HepG2 (cell line): ENCODE measurements around the gene ANK3. TPM values are rescaled to one million over a fixed set of nuclear protein-coding genes. Genes with fewer than 3 reads are reported as not detected.

Experiments
- ATAC-seq: fragments of 200-7000 bp; cut with Tn5 transposase; 3 replicates; pipeline ENCODE4 v1.9.1; 2020; ENCODE audit warnings: mild to moderate bottlenecking, moderate library complexity
- BruUV-seq: library from RNA; stranded (reverse); fragments of 400-500 nt; replicated peaks from 2 replicates; lab custom pipeline; 2021; lab: Mats Ljungman, UMichigan
- CTCF ChIA-PET: fragments of 300-600 bp; formaldehyde crosslinking; extraction: SDS; loops from one replicate; lab custom pipeline; 2021; ENCODE audit warnings: low total read pairs, inconsistent platforms, low intra/inter-chr PET ratio; lab: Yijun Ruan, JAX
- POLR2A ChIA-PET: fragments of 350-600 bp; sonication (Branson Sonifier 250); formaldehyde crosslinking; loops from one replicate; lab custom pipeline; 2020; ENCODE audit warnings: antibody characterized with exemption, inconsistent platforms; lab: Yijun Ruan, JAX
- DNase-seq: peaks from one replicate; pipeline ENCODE4 v3.0.0-alpha.2; 2015; ENCODE audit warnings: low spot score
- FAIRE-seq: peaks from 3 replicates; lab custom pipeline; 2011; peaks lifted over from hg19 to GRCh38; lab: Jason Lieb, UNC
- H2AFZ ChIP-seq: one replicate; pipeline ENCODE4 v1.6.1; 2011; ENCODE audit warnings: low read length, inconsistent platforms
- H3K27ac ChIP-seq: fragments of 300-600 bp; 3 replicates; pipeline ENCODE4 v1.8.0; 2011; ENCODE audit warnings: mixed run types, mild to moderate bottlenecking, mixed read lengths, low read length, inconsistent platforms; ENCODE audit not compliant: insufficient read depth; ENCODE audit errors: extremely low read length
- H3K27me3 ChIP-seq, 2 experiments: fragments of 200-600 bp in 1 of 2; 2 replicates in 1 of 2; 3 replicates in 1 of 2; pipeline versions ENCODE4 v1.6.0 to v1.8.0; 2011; ENCODE audit warnings: low read length in 2 of 2, mild to moderate bottlenecking in 2 of 2, moderate library complexity in 2 of 2, inconsistent platforms in 1 of 2; ENCODE audit not compliant: insufficient read depth in 2 of 2, control insufficient read depth in 1 of 2
- H3K36me3 ChIP-seq, 2 experiments: fragments of 200-600 bp in 1 of 2; replicated peaks in 1 of 2; 2 replicates in 1 of 2; 3 replicates in 1 of 2; pipeline versions ENCODE4 v1.5.1 to v1.8.0; 2011; ENCODE audit warnings: low read length in 2 of 2, inconsistent platforms in 1 of 2; ENCODE audit not compliant: insufficient read depth in 2 of 2, control insufficient read depth in 1 of 2
- H3K4me1 ChIP-seq: 2 replicates; pipeline ENCODE4 v1.5.1; 2012; ENCODE audit warnings: low read length, inconsistent platforms; ENCODE audit not compliant: insufficient read depth
- H3K4me2 ChIP-seq: 2 replicates; pipeline ENCODE4 v1.6.0; 2011; ENCODE audit warnings: low read depth, low read length, inconsistent platforms
- H3K4me3 ChIP-seq, 3 experiments: fragments of 200-600 bp in 1 of 3; sonication (generic), shearing (Covaris generic) in 1 of 3; replicated peaks in 1 of 3; 2 replicates each; pipeline ENCODE4 v1.5.1; 2011 to 2016; ENCODE audit warnings: low read length in 3 of 3, inconsistent platforms in 2 of 3, low read depth in 2 of 3, mild to moderate bottlenecking in 2 of 3, control low read depth in 1 of 3, mixed read lengths in 1 of 3; ENCODE audit not compliant: insufficient read depth in 1 of 3
- H3K79me2 ChIP-seq: one replicate; pipeline ENCODE4 v1.6.1; 2011; ENCODE audit warnings: low read length, inconsistent platforms; ENCODE audit not compliant: insufficient read depth
- H3K9ac ChIP-seq: 2 replicates; pipeline ENCODE4 v1.6.0; 2011; ENCODE audit warnings: mild to moderate bottlenecking, low read depth, low read length, inconsistent platforms; ENCODE audit not compliant: insufficient read depth
- H3K9me3 ChIP-seq: 2 replicates; pipeline ENCODE4 v1.5.1; 2012; ENCODE audit warnings: mild to moderate bottlenecking, low read length
- H4K20me1 ChIP-seq: 2 replicates; pipeline ENCODE4 v1.6.0; 2011; ENCODE audit warnings: inconsistent platforms, mild to moderate bottlenecking, low read length, moderate library complexity; ENCODE audit not compliant: insufficient read depth
- CC2D1A ChIP-seq: sonication (generic); formaldehyde crosslinking; IDR thresholded peaks from 2 replicates; pipeline ENCODE4 v1.8.1; 2023; ENCODE audit warnings: mild to moderate bottlenecking, missing genetic modification reagents
- ETV6 ChIP-seq: sonication (generic); formaldehyde crosslinking; conservative IDR thresholded peaks from 2 replicates; pipeline ENCODE4 v1.4.0; 2020; ENCODE audit warnings: missing genetic modification reagents
- HDAC1 ChIP-seq: sonication (generic); formaldehyde crosslinking; IDR thresholded peaks from 2 replicates; pipeline ENCODE4 v1.5.1; 2020; ENCODE audit warnings: mild to moderate bottlenecking, missing genetic modification reagents
- ISX ChIP-seq: sonication (generic); formaldehyde crosslinking; conservative IDR thresholded peaks from 2 replicates; pipeline ENCODE4 v1.5.0; 2020; ENCODE audit warnings: missing genetic modification reagents
- LRRFIP1 ChIP-seq: sonication (generic); formaldehyde crosslinking; conservative IDR thresholded peaks from 2 replicates; pipeline ENCODE4 v1.4.0; 2020; ENCODE audit warnings: missing genetic modification reagents
- SKIL ChIP-seq: sonication (generic); formaldehyde crosslinking; IDR thresholded peaks from 2 replicates; pipeline ENCODE4 v1.8.0; 2022; ENCODE audit warnings: missing genetic modification reagents, mild to moderate bottlenecking, moderate library complexity, borderline replicate concordance
- SP1 ChIP-seq, 2 experiments: fragments of 450-650 bp in 1 of 2; sonication (generic) in 1 of 2; formaldehyde crosslinking in 1 of 2; IDR thresholded peaks; 2 replicates each; pipeline versions ENCODE4 v1.4.0 to v1.6.1; 2016 to 2020; ENCODE audit warnings: missing genetic modification reagents in 1 of 2
- ZNF567 ChIP-seq: sonication (generic); formaldehyde crosslinking; IDR thresholded peaks from 2 replicates; pipeline ENCODE4 v1.8.1; 2023; ENCODE audit warnings: mild to moderate bottlenecking, missing genetic modification reagents, borderline replicate concordance
- ZNF660 ChIP-seq: sonication (generic); formaldehyde crosslinking; IDR thresholded peaks from 2 replicates; pipeline ENCODE4 v1.5.1; 2020; ENCODE audit warnings: mild to moderate bottlenecking, low read depth, missing genetic modification reagents, borderline replicate concordance
- ZNF672 ChIP-seq: sonication (generic); formaldehyde crosslinking; IDR thresholded peaks from 2 replicates; pipeline ENCODE4 v1.8.1; 2022; ENCODE audit warnings: missing genetic modification reagents
- ZNF788 ChIP-seq: sonication (generic); formaldehyde crosslinking; IDR thresholded peaks from 2 replicates; pipeline ENCODE4 v1.5.0; 2020; ENCODE audit warnings: mild to moderate bottlenecking, missing genetic modification reagents, borderline replicate concordance
- WGBS: methylation state at CpG from one replicate; pipeline ENCODE4 v1.1.6; 2017; ENCODE audit warnings: low lambda C conversion rate; 5-methylcytosine and 5-hydroxymethylcytosine counted together
- in situ Hi-C: cut with HindIII; loops from 2 replicates; pipeline ENCODE4 v1.10.0; 2017; ENCODE audit warnings: low pct_unique_long_range_greater_than_20kb; ENCODE audit not compliant: extremely low pct_ligation_motif_present
- intact Hi-C: fragments of 100-400 bp; cut with micrococcal nuclease; formaldehyde crosslinking; loops from one replicate; pipeline ENCODE4 v1.10.0; 2022; ENCODE audit not compliant: unreplicated experiment
- polyA plus RNA-seq, 8 experiments: library from polyadenylated mRNA; depleted of rRNA in 3 of 8; stranded (reverse) in 7 of 8; unstranded in 1 of 8; fragments of >200 nt; fragmentation: Illumina TruSeq in 4 of 8; extraction: Trizol in 4 of 8; gene quantifications; 2 replicates each; pipeline versions ENCODE4 v1.2.1 to v1.2.3, GENCODE V29; 2011 to 2016; ENCODE audit warnings: low read depth in 4 of 8, missing spikeins in 1 of 8, mixed read lengths in 1 of 8; ENCODE audit not compliant: insufficient read depth in 1 of 8
- total RNA-seq, 5 experiments: library from RNA; depleted of rRNA; stranded (reverse); fragments of >200 nt; fragmentation: Illumina TruSeq; extraction: Trizol; gene quantifications; 2 replicates each; pipeline ENCODE4 v1.2.3, GENCODE V29; 2016; ENCODE audit warnings: low read depth in 1 of 5
- TF ChIP-seq, protein P1 (sequence below): sonication (generic); formaldehyde crosslinking; IDR thresholded peaks from 2 replicates; pipeline ENCODE4 v1.4.0; 2020; ENCODE audit warnings: missing genetic modification reagents
- TF ChIP-seq, protein P2 (sequence below): sonication (generic); formaldehyde crosslinking; IDR thresholded peaks from 2 replicates; pipeline ENCODE4 v1.5.0; 2020; ENCODE audit warnings: missing genetic modification reagents
- TF ChIP-seq, protein P3 (sequence below): sonication (generic); formaldehyde crosslinking; IDR thresholded peaks from 2 replicates; pipeline ENCODE4 v1.8.1; 2023; ENCODE audit warnings: mild to moderate bottlenecking, missing genetic modification reagents

The ANK3 gene
- total and polyA plus RNA-seq, 2 of the 13 experiments (the other 11 are each of a cell fraction or from before 2014, with no cell fraction given): not detected

DNA sequence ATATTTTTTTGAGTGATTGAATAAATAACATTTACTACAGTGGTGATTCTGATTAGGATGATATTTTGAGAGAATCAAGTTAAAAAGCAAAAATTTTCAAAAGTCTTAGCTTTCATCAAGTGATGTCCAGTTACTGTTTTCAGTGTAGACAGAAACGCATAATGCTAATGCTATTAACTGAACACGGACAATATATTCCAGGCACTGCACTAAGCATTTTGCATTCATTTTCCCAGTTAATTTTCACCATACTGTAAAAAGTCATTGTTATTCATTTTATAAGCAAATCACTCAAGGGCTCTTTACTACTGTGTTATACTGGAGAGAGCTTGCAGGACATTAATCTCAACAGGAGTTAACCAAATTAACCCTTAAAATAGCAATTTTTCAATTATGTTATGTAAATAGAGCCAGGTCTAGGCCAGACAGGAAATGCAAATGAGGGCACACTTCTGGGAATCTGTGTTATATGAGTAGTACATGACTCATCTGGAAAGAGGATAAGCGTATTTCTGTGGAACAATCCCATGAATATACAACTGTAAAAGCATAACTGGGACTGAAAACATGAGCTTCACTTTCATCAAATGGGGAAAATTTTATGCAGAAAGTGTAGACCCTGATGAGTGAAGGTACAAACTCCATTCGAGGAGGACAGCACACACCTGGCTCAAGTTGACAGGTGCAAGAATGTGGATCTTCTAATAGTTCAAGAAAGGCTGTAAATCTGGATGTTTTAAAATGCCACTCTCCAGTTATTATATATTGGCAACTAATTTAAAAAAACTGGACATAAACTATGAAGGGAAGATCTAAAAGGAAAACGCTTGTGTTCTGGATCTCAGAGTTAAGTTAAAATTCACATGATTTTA lies 75.4 kb downstream of the ANK3 start:
- H3K79me2 ChIP-seq: no peaks in the 10 kb centered on the region
- no peaks in the 10 kb centered on the region for H3K4me1 ChIP-seq
- H3K27me3 ChIP-seq: no peaks in the 10 kb centered on the region
- in situ Hi-C loops: no loop called here
- WGBS: 29% methylated on average over 5 of the region's 5 CpGs
- no peak overlapping the region for H3K4me2 ChIP-seq
- ChIA-PET CTCF (no interaction called here), POLR2A (no interaction called here)
- no peak overlapping the region for H3K9ac ChIP-seq
- BruUV-seq: no TSS peak
- no peaks in the 10 kb centered on the region for H4K20me1 ChIP-seq
- FAIRE-seq (no peak), ATAC-seq (no peak), DNase-seq (no peak)
- no peaks in the 10 kb centered on the region for H3K9me3 ChIP-seq
- H3K27ac ChIP-seq: no peak overlapping the region
- no peaks in the 10 kb centered on the region for H3K36me3 ChIP-seq
- H3K4me3 ChIP-seq: no peak overlapping the region
- intact Hi-C loops: no loop called here
- no peak overlapping the region for H2AFZ ChIP-seq
- TF ChIP-seq ZNF672 (CRISPR knock-in tag): no peak
- TF ChIP-seq ZNF660 (CRISPR knock-in tag): no peak
- TF ChIP-seq, protein P1, sequence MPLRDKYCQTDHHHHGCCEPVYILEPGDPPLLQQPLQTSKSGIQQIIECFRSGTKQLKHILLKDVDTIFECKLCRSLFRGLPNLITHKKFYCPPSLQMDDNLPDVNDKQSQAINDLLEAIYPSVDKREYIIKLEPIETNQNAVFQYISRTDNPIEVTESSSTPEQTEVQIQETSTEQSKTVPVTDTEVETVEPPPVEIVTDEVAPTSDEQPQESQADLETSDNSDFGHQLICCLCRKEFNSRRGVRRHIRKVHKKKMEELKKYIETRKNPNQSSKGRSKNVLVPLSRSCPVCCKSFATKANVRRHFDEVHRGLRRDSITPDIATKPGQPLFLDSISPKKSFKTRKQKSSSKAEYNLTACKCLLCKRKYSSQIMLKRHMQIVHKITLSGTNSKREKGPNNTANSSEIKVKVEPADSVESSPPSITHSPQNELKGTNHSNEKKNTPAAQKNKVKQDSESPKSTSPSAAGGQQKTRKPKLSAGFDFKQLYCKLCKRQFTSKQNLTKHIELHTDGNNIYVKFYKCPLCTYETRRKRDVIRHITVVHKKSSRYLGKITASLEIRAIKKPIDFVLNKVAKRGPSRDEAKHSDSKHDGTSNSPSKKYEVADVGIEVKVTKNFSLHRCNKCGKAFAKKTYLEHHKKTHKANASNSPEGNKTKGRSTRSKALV: no peak
- no peak for TF ChIP-seq ZNF567 (CRISPR knock-in tag)
- no peak for TF ChIP-seq CC2D1A (CRISPR knock-in tag)
- TF ChIP-seq HDAC1 (CRISPR knock-in tag): no peak
- TF ChIP-seq, protein P2, sequence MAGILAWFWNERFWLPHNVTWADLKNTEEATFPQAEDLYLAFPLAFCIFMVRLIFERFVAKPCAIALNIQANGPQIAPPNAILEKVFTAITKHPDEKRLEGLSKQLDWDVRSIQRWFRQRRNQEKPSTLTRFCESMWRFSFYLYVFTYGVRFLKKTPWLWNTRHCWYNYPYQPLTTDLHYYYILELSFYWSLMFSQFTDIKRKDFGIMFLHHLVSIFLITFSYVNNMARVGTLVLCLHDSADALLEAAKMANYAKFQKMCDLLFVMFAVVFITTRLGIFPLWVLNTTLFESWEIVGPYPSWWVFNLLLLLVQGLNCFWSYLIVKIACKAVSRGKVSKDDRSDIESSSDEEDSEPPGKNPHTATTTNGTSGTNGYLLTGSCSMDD: no peak
- TF ChIP-seq ETV6 (CRISPR knock-in tag): no peak
- TF ChIP-seq LRRFIP1 (CRISPR knock-in tag): no peak
- TF ChIP-seq, protein P3, sequence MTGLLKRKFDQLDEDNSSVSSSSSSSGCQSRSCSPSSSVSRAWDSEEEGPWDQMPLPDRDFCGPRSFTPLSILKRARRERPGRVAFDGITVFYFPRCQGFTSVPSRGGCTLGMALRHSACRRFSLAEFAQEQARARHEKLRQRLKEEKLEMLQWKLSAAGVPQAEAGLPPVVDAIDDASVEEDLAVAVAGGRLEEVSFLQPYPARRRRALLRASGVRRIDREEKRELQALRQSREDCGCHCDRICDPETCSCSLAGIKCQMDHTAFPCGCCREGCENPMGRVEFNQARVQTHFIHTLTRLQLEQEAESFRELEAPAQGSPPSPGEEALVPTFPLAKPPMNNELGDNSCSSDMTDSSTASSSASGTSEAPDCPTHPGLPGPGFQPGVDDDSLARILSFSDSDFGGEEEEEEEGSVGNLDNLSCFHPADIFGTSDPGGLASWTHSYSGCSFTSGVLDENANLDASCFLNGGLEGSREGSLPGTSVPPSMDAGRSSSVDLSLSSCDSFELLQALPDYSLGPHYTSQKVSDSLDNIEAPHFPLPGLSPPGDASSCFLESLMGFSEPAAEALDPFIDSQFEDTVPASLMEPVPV (CRISPR knock-in tag): no peak
- no peak for TF ChIP-seq ZNF788 (CRISPR knock-in tag)
- TF ChIP-seq ISX (CRISPR knock-in tag): no peak
- TF ChIP-seq SKIL (CRISPR knock-in tag): no peak
- no peak for TF ChIP-seq SP1 (IDR thresholded peaks at IDR 0.05)
- TF ChIP-seq SP1 (CRISPR knock-in tag; IDR thresholded peaks at IDR 0.05): no peak
